Glomerular endothelial cell (primary cell): Measurements from ENCODE around the gene CORT. TPM values are rescaled to one million over a fixed set of nuclear protein-coding genes. Genes with fewer than 3 reads are reported as not detected.
"Not testable (repeated sequence)": the region's sequence is repeated elsewhere in the genome, so short reads cannot be mapped to it uniquely, and the experiment has no call there.

ENCODE experiments used
- DNase-seq: peaks from one replicate; pipeline ENCODE4 v3.0.0-alpha.2; 2011; ENCODE audit warnings: low read depth, low spot score; ENCODE audit errors: extremely low read depth
- total RNA-seq: library from RNA; depleted of rRNA; stranded (reverse); fragments of >200 nt; gene quantifications from 2 replicates; pipeline ENCODE4 v1.2.3, GENCODE V29; 2015

Gene CORT
- total RNA-seq, result not detected in 2 replicates

GRCh38 chr1:10449751-10450150 is at the start of gene CORT:
Gene CORT, plus strand, starts transcription at chr1:10450031. Its CDS starts 193 bp downstream, at chr1:10450224.
- no peak for DNase-seq

- DNase-seq, result no peak
These were observed 48.5 kb upstream of the CORT start for GRCh38 chr1:10401281-10401680.

GRCh38 chr1:10402729-10403274 is 47.0 kb upstream of the CORT start:
- no peak for DNase-seq

- DNase-seq, result no peak
These were observed 42.6 kb upstream of the CORT start for GRCh38 chr1:10407201-10407600.

GRCh38 chr1:10415211-10415930 is 34.5 kb upstream of the CORT start:
- DNase-seq, result no peak

- not testable (repeated sequence) for DNase-seq
These were observed 33.9 kb upstream of the CORT start for GRCh38 chr1:10415967-10416366.

- not testable (repeated sequence) for DNase-seq
These were observed 31.1 kb upstream of the CORT start for GRCh38 chr1:10418741-10419140.

- no peak for DNase-seq
These were observed 30.5 kb upstream of the CORT start for GRCh38 chr1:10419351-10419750.

- no peak for DNase-seq
These were observed 28.2 kb upstream of the CORT start for GRCh38 chr1:10421637-10422036.

GRCh38 chr1:10424034-10424433 is 25.8 kb upstream of the CORT start:
- no peak for DNase-seq

- no peak for DNase-seq
These were observed 25.2 kb upstream of the CORT start for GRCh38 chr1:10424651-10425050.

- DNase-seq, result not testable (repeated sequence)
These were observed 23.9 kb upstream of the CORT start for GRCh38 chr1:10425826-10426534.

GRCh38 chr1:10426535-10426848 is 23.3 kb upstream of the CORT start:
- DNase-seq, result not testable (repeated sequence)

- no peak for DNase-seq
These were observed 20.8 kb upstream of the CORT start for GRCh38 chr1:10428984-10429383.

GRCh38 chr1:10429868-10430215 is 20.0 kb upstream of the CORT start:
- peak; percentile 52 for DNase-seq

- DNase-seq, result no peak
These were observed 19.4 kb upstream of the CORT start, which contains the start of gene CENPS for GRCh38 chr1:10430216-10431069. Gene CENPS, plus strand, starts transcription at chr1:10430433. Its CDS starts 85 bp downstream, at chr1:10430518.

- no peak for DNase-seq
These were observed 18.6 kb upstream of the CORT start for GRCh38 chr1:10431070-10431730.

- no peak for DNase-seq
These were observed 16.7 kb upstream of the CORT start for GRCh38 chr1:10432910-10433700.

- DNase-seq, result no peak
These were observed 16.0 kb upstream of the CORT start for GRCh38 chr1:10433790-10434189.

- DNase-seq, result no peak
These were observed 15.2 kb upstream of the CORT start for GRCh38 chr1:10434590-10434989.
